Ishikawa (cell line): ENCODE data around the gene ACTA2.

ENCODE experiments used
- CEBPB ChIP-seq: IDR thresholded peaks from 2 replicates; pipeline ENCODE4 v1.6.1; 2012
- CREB1 ChIP-seq: IDR thresholded peaks from 2 replicates; pipeline ENCODE4 v1.6.1; 2012; ENCODE audit warnings: low read depth
- EGR1 ChIP-seq: IDR thresholded peaks from 2 replicates; pipeline ENCODE4 v1.6.1; 2012
- EP300 ChIP-seq: IDR thresholded peaks from 2 replicates; pipeline ENCODE4 v1.6.1; 2012; ENCODE audit warnings: borderline replicate concordance
- FOXM1 ChIP-seq: IDR thresholded peaks from 2 replicates; pipeline ENCODE4 v1.6.1; 2012; ENCODE audit warnings: low read depth, borderline replicate concordance
- NFIC ChIP-seq: IDR thresholded peaks from 2 replicates; pipeline ENCODE4 v1.6.1; 2012
- RAD21 ChIP-seq: IDR thresholded peaks from 2 replicates; pipeline ENCODE4 v1.6.1; 2012; ENCODE audit warnings: low read depth
- TAF1 ChIP-seq: IDR thresholded peaks from 2 replicates; pipeline ENCODE4 v1.6.1; 2012; ENCODE audit warnings: low read depth, mild to moderate bottlenecking
- TCF12 ChIP-seq: IDR thresholded peaks from 2 replicates; pipeline ENCODE4 v1.6.1; 2012; ENCODE audit warnings: low read depth
- TEAD4 ChIP-seq: IDR thresholded peaks from 2 replicates; pipeline ENCODE4 v1.6.1; 2012
- YY1 ChIP-seq: IDR thresholded peaks from 2 replicates; pipeline ENCODE4 v1.6.1; 2012; ENCODE audit warnings: low read depth
- ZBTB7A ChIP-seq: IDR thresholded peaks from 2 replicates; pipeline ENCODE4 v1.6.1; 2012; ENCODE audit warnings: low read depth
- TF ChIP-seq, protein P1 (sequence below): IDR thresholded peaks from 2 replicates; pipeline ENCODE4 v1.6.1; 2012; ENCODE audit warnings: low read depth, mild to moderate bottlenecking
- TF ChIP-seq, protein P2 (sequence below): IDR thresholded peaks from 2 replicates; pipeline ENCODE4 v1.6.1; 2012
- TF ChIP-seq, protein P3 (sequence below): IDR thresholded peaks from 2 replicates; pipeline ENCODE4 v1.6.1; 2012

ACTA2 gene

DNA sequence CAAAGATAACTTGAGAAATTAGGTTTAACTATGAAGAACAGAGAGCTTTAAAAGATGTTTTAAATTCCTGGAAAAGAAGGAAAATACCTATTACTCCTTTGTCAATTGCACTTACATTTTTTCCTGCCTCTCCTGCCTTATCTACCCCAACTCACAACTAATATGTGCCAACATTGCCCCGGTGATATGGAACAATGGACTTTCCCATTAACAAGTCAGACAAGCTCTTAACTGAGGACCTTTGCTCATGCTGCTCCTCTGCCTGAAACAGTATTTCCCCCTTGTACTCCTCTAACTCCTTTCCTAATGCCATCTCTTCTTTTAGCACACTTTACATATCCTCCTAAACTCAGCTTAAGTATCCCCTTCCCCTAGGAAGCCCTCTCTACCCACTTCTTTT lies 4.8 kb upstream of the ACTA2 start:
- TF ChIP-seq CEBPB (no peak), TEAD4 (no peak), EGR1 (no peak), YY1 (no peak), RAD21 (no peak), ZBTB7A (no peak), TAF1 (no peak), TCF12 (no peak), EP300 (no peak), NFIC (no peak), FOXM1 (no peak), CREB1 (no peak)
- TF ChIP-seq, protein P1, sequence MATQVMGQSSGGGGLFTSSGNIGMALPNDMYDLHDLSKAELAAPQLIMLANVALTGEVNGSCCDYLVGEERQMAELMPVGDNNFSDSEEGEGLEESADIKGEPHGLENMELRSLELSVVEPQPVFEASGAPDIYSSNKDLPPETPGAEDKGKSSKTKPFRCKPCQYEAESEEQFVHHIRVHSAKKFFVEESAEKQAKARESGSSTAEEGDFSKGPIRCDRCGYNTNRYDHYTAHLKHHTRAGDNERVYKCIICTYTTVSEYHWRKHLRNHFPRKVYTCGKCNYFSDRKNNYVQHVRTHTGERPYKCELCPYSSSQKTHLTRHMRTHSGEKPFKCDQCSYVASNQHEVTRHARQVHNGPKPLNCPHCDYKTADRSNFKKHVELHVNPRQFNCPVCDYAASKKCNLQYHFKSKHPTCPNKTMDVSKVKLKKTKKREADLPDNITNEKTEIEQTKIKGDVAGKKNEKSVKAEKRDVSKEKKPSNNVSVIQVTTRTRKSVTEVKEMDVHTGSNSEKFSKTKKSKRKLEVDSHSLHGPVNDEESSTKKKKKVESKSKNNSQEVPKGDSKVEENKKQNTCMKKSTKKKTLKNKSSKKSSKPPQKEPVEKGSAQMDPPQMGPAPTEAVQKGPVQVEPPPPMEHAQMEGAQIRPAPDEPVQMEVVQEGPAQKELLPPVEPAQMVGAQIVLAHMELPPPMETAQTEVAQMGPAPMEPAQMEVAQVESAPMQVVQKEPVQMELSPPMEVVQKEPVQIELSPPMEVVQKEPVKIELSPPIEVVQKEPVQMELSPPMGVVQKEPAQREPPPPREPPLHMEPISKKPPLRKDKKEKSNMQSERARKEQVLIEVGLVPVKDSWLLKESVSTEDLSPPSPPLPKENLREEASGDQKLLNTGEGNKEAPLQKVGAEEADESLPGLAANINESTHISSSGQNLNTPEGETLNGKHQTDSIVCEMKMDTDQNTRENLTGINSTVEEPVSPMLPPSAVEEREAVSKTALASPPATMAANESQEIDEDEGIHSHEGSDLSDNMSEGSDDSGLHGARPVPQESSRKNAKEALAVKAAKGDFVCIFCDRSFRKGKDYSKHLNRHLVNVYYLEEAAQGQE, result no peak
- TF ChIP-seq, protein P2, sequence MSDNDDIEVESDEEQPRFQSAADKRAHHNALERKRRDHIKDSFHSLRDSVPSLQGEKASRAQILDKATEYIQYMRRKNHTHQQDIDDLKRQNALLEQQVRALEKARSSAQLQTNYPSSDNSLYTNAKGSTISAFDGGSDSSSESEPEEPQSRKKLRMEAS, result no peak
- TF ChIP-seq, protein P3, sequence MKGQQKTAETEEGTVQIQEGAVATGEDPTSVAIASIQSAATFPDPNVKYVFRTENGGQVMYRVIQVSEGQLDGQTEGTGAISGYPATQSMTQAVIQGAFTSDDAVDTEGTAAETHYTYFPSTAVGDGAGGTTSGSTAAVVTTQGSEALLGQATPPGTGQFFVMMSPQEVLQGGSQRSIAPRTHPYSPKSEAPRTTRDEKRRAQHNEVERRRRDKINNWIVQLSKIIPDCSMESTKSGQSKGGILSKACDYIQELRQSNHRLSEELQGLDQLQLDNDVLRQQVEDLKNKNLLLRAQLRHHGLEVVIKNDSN, result no peak

DNA sequence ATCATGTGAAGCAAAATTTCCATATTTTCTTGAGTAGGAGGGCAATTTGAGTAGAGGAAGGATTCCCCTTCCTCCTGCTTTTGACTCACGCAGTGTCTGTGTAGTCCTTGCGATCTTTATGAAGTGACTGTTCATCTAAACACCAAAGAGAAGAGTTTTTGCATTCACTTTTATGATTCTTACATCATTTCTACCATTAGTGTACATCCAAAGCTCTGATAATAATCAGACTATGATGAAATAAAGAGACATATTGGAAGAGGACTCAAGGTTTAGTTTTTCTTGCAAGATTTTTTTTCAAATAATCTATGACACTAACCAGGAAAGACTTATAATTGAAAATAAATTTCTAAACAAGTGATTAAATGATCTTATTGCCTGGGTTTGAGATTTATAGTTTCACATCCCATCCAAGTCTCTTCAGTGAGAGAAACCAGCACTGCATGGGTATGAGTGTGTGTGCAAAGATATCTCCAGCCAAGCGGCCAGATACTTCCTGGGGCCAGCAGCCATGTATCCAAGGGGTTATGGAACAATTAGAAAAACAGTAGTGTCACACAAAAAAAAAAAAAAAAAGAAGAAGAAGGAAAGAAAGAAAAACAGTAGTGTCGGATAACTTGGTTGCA lies 2.0 kb upstream of the ACTA2 start:
- TF ChIP-seq, protein P1, result no peak
- TF ChIP-seq TEAD4, result no peak

DNA sequence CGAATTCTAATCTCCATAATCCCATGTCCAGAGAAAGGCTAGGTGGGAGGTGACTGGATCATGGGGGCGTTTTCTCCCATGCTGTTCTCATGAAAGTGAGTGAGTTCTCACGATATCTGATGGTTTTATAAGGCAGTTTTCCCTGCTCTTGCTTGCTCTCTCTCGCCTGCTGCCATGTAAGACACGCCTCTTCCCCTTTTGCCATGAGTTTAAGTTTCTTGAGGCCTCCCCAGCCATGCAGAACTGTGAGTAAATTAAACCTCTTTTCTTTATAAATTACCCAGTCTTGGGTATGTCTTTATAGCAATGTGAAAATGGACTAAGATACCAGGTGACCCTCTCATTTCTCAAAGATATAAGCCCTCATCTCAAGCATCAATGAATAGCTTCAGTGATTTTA lies 1.1 kb upstream of the ACTA2 start:
- TF ChIP-seq TAF1 (no peak), TCF12 (no peak), FOXM1 (no peak), TEAD4 (no peak), CREB1 (no peak), ZBTB7A (no peak), RAD21 (no peak), YY1 (no peak), NFIC (no peak), CEBPB (no peak), EGR1 (no peak), EP300 (no peak)
- TF ChIP-seq, protein P1, result no peak
- TF ChIP-seq, protein P2, result no peak
- TF ChIP-seq, protein P3, result no peak

DNA sequence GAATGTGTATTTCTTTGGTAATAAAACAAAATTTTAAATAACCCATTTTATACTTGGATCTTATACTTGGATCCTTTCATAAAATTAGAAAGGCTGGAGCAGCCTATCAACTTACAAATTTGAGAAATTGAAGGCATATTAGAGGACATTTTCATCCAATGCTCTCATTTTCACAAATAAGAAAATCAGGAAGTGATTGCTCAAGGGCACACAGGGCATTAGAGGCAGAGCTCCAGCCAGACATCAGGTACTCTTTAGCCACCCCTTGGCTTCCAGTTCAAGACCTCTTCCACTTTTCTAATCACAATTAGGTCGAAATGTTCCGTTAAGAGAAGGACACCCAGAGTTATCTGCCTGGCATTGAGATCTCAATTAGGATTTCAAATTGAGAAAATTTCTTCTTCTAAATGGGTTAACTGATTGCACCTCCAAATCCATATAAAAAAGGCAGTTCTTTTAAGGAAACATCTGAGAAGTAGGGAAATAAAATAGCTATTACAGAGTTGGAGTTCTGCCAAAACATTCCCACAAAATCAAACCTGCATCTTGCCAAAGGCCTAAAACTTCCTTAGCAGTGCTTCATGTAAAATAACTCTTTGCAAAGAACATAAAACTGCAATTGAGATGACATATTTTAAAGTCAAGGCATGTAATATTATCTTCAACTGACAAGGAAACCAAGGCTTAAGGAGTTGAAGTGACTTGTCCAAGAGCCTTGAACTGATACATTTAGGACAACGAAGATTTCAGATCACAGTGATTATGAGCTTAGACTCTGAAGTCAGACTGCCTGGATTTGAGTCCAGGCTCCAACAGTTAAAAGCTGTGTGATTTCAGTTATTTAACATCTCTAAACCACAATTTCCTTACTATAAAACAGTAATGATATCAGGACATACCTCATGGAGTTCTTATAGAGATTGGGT lies 2.4 kb downstream of the ACTA2 start:
- TF ChIP-seq CREB1 (no peak), NFIC (peak; percentile 60), RAD21 (no peak)
- TF ChIP-seq, protein P2, result no peak
